ENCODE results near the gene GNPDA1.

DNA sequence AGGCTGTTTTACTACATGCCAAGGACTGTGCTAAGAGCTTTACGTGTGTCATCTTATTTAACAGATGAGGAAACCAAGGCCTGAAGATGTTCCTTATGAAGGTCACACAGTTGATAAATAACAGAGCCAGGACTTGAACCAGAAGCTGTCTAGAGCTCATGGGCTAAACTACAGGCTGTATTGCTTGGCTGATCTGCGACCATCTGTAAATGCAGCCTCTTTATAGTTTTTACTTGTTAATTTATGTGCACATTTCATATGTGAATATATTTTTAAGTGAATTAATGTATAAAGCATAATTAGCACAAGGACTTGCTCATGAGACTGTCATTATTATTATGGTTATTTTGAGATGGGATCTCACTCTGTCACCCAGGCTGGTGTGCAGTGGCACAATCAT is 19.3 kb upstream of the GNPDA1 start:
- TF ChIP-seq CTCF (IDR thresholded peaks at IDR 0.05) (no peak), EZH2 (IDR thresholded peaks at IDR 0.05) (no peak)
